NB4 (cell line): ENCODE data around the gene ZP3.
"Not testable (repeated sequence)": the region's sequence is repeated elsewhere in the genome, so short reads cannot be mapped to it uniquely, and the experiment has no call there.

Experiments
- CTCF ChIP-seq: IDR thresholded peaks from one replicate; pipeline ENCODE4 v1.5.1; 2012; ENCODE audit warnings: low read depth, low read length
- POLR2A ChIP-seq: IDR thresholded peaks from 2 replicates; pipeline ENCODE4 v1.6.1; 2011; ENCODE audit warnings: mild to moderate bottlenecking; ENCODE audit not compliant: insufficient read length; ENCODE audit errors: extremely low read depth

GRCh38 chr7:76467743-76468404 is 43.1 kb downstream of the ZP3 start:
- TF ChIP-seq CTCF, POLR2A: not testable (repeated sequence)
